ENCODE measurements around the gene GREB1.

Gene GREB1

GRCh38 chr2:11512431-11512830, 21.4 kb upstream of the GREB1 start:
- no peak for DNase-seq (ENCODE audit: low read depth, low spot score)

GRCh38 chr2:11513319-11513718, 20.5 kb upstream of the GREB1 start:
- no peak for DNase-seq (ENCODE audit: low read depth, low spot score)

GRCh38 chr2:11514081-11514730, 19.6 kb upstream of the GREB1 start:
- DNase-seq (ENCODE audit: low read depth, low spot score), result no peak

GRCh38 chr2:11514904-11515303, 18.9 kb upstream of the GREB1 start:
- DNase-seq (ENCODE audit: low read depth, low spot score), result no peak

- DNase-seq (ENCODE audit: low read depth, low spot score), result peak; percentile 58
These were observed 18.3 kb upstream of the GREB1 start for GRCh38 chr2:11515490-11515981.

- DNase-seq (ENCODE audit: low read depth, low spot score), result no peak
These were observed 16.7 kb upstream of the GREB1 start for GRCh38 chr2:11516984-11517648.

- no peak for DNase-seq (ENCODE audit: low read depth, low spot score)
These were observed 15.9 kb upstream of the GREB1 start for GRCh38 chr2:11517906-11518305.

- peak; percentile 56 for DNase-seq (ENCODE audit: low read depth, low spot score)
These were observed 13.7 kb upstream of the GREB1 start for GRCh38 chr2:11520092-11520693.

- no peak for DNase-seq (ENCODE audit: low read depth, low spot score)
These were observed 12.1 kb upstream of the GREB1 start for GRCh38 chr2:11521775-11522174.

GRCh38 chr2:11524470-11524869, 9.4 kb upstream of the GREB1 start:
- no peak for DNase-seq (ENCODE audit: low read depth, low spot score)

GRCh38 chr2:11525762-11526161, 8.1 kb upstream of the GREB1 start:
- DNase-seq (ENCODE audit: low read depth, low spot score), result no peak

- no peak for DNase-seq (ENCODE audit: low read depth, low spot score)
These were observed 6.8 kb upstream of the GREB1 start for GRCh38 chr2:11527001-11527400.

- no peak for DNase-seq (ENCODE audit: low read depth, low spot score)
These were observed 5.6 kb upstream of the GREB1 start for GRCh38 chr2:11528228-11528627.

- DNase-seq (ENCODE audit: low read depth, low spot score), result peak; percentile 41
These were observed 2.9 kb upstream of the GREB1 start for GRCh38 chr2:11530864-11531465.

GRCh38 chr2:11532416-11533055, 1.3 kb upstream of the GREB1 start:
- no peak for DNase-seq (ENCODE audit: low read depth, low spot score)

- DNase-seq (ENCODE audit: low read depth, low spot score), result no peak
These were observed 363 bp downstream of the GREB1 start for GRCh38 chr2:11534071-11534745.

GRCh38 chr2:11534746-11535484, 1.1 kb downstream of the GREB1 start:
- no peak for DNase-seq (ENCODE audit: low read depth, low spot score)

GRCh38 chr2:11535899-11536344, 2.1 kb downstream of the GREB1 start:
- no peak for DNase-seq (ENCODE audit: low read depth, low spot score)

GRCh38 chr2:11537951-11538350, 4.1 kb downstream of the GREB1 start:
- DNase-seq (ENCODE audit: low read depth, low spot score), result no peak

- DNase-seq (ENCODE audit: low read depth, low spot score), result peak; percentile 72
These were observed 5.7 kb downstream of the GREB1 start for GRCh38 chr2:11539317-11540147.

Measured in ELF-1 (cell line).